ENCODE results near the gene XIRP2.

XIRP2 gene

GRCh38 chr2:166972418-166972817 is 84.1 kb downstream of the XIRP2 start:
- H3K4me2 ChIP-seq (ENCODE audit: low read length), result no peak overlapping the region
- no peak overlapping the region for H3K9ac ChIP-seq (ENCODE audit: low read length)
- H3K27me3 ChIP-seq (ENCODE audit: low read depth, low read length), result no peaks in the 10 kb centered on the region
- no peak overlapping the region for H3K27ac ChIP-seq (ENCODE audit: low read length)
- H3K4me3 ChIP-seq (ENCODE audit: low read length), result no peak overlapping the region
- no peaks in the 10 kb centered on the region for H3K36me3 ChIP-seq (replicated peaks; ENCODE audit: low read depth, low read length)
- H4K20me1 ChIP-seq (ENCODE audit: insufficient read depth, low read length), result no peaks in the 10 kb centered on the region
- H3K79me2 ChIP-seq (ENCODE audit: low read length), result no peaks in the 10 kb centered on the region
- H3K9me3 ChIP-seq (ENCODE audit: insufficient read depth, low read length), result no peaks in the 10 kb centered on the region
- no peak for TF ChIP-seq CTCF (IDR thresholded peaks at IDR 0.05; ENCODE audit: low read depth, low read length)
- TF ChIP-seq EZH2phosphoT487 (IDR thresholded peaks at IDR 0.05; ENCODE audit: low read depth), result no peak
- no peak overlapping the region for H2AFZ ChIP-seq (ENCODE audit: low read depth, low read length)
- no peaks in the 10 kb centered on the region for H3K4me1 ChIP-seq (ENCODE audit: low read length)

- no peak overlapping the region for H2AFZ ChIP-seq (ENCODE audit: low read depth, low read length)
- H4K20me1 ChIP-seq (ENCODE audit: insufficient read depth, low read length), result no peaks in the 10 kb centered on the region
- H3K27me3 ChIP-seq (ENCODE audit: low read depth, low read length), result no peaks in the 10 kb centered on the region
- no peaks in the 10 kb centered on the region for H3K36me3 ChIP-seq (replicated peaks; ENCODE audit: low read depth, low read length)
- H3K9me3 ChIP-seq (ENCODE audit: insufficient read depth, low read length), result peaks cover 3% of the 10 kb centered on the region; the same call in 1 of the 2 replicates
- TF ChIP-seq EZH2phosphoT487 (IDR thresholded peaks at IDR 0.05; ENCODE audit: low read depth) (no peak), CTCF (IDR thresholded peaks at IDR 0.05; ENCODE audit: low read depth, low read length) (no peak)
- H3K79me2 ChIP-seq (ENCODE audit: low read length), result no peaks in the 10 kb centered on the region
- H3K9ac ChIP-seq (ENCODE audit: low read length), result no peak overlapping the region
- no peak overlapping the region for H3K4me2 ChIP-seq (ENCODE audit: low read length)
- H3K4me3 ChIP-seq (ENCODE audit: low read length), result no peak overlapping the region
- H3K27ac ChIP-seq (ENCODE audit: low read length), result no peak overlapping the region
- peaks cover 7% of the 10 kb centered on the region for H3K4me1 ChIP-seq (ENCODE audit: low read length)
Measured at GRCh38 chr2:166984188-166984587, 95.9 kb downstream of the XIRP2 start.

- no peak for TF ChIP-seq CTCF (IDR thresholded peaks at IDR 0.05; ENCODE audit: low read depth, low read length)
- TF ChIP-seq EZH2phosphoT487 (IDR thresholded peaks at IDR 0.05; ENCODE audit: low read depth), result no peak
- H3K9ac ChIP-seq (ENCODE audit: low read length), result no peak overlapping the region
- H3K4me1 ChIP-seq (ENCODE audit: low read length), result peaks cover 7% of the 10 kb centered on the region
- no peak overlapping the region for H2AFZ ChIP-seq (ENCODE audit: low read depth, low read length)
- no peaks in the 10 kb centered on the region for H3K79me2 ChIP-seq (ENCODE audit: low read length)
- no peaks in the 10 kb centered on the region for H3K36me3 ChIP-seq (replicated peaks; ENCODE audit: low read depth, low read length)
- no peak overlapping the region for H3K4me3 ChIP-seq (ENCODE audit: low read length)
- H3K27ac ChIP-seq (ENCODE audit: low read length), result no peak overlapping the region
- H3K4me2 ChIP-seq (ENCODE audit: low read length), result no peak overlapping the region
- no peaks in the 10 kb centered on the region for H3K27me3 ChIP-seq (ENCODE audit: low read depth, low read length)
- peaks cover 3% of the 10 kb centered on the region; the same call in 1 of the 2 replicates for H3K9me3 ChIP-seq (ENCODE audit: insufficient read depth, low read length)
- no peaks in the 10 kb centered on the region for H4K20me1 ChIP-seq (ENCODE audit: insufficient read depth, low read length)
Measured at GRCh38 chr2:166984797-166985196, 96.5 kb downstream of the XIRP2 start.

- TF ChIP-seq EZH2phosphoT487 (IDR thresholded peaks at IDR 0.05; ENCODE audit: low read depth) (no peak), CTCF (IDR thresholded peaks at IDR 0.05; ENCODE audit: low read depth, low read length) (no peak)
- H2AFZ ChIP-seq (ENCODE audit: low read depth, low read length), result no peak overlapping the region
- no peak overlapping the region for H3K27ac ChIP-seq (ENCODE audit: low read length)
- no peaks in the 10 kb centered on the region for H3K4me1 ChIP-seq (ENCODE audit: low read length)
- no peak overlapping the region for H3K4me3 ChIP-seq (ENCODE audit: low read length)
- no peaks in the 10 kb centered on the region for H4K20me1 ChIP-seq (ENCODE audit: insufficient read depth, low read length)
- H3K9me3 ChIP-seq (ENCODE audit: insufficient read depth, low read length), result no peaks in the 10 kb centered on the region
- H3K9ac ChIP-seq (ENCODE audit: low read length), result no peak overlapping the region
- H3K36me3 ChIP-seq (replicated peaks; ENCODE audit: low read depth, low read length), result no peaks in the 10 kb centered on the region
- no peak overlapping the region for H3K4me2 ChIP-seq (ENCODE audit: low read length)
- H3K79me2 ChIP-seq (ENCODE audit: low read length), result no peaks in the 10 kb centered on the region
- H3K27me3 ChIP-seq (ENCODE audit: low read depth, low read length), result no peaks in the 10 kb centered on the region
Measured at GRCh38 chr2:166994588-166995336, 106.5 kb downstream of the XIRP2 start.
